SK-N-SH treated with all-trans-retinoic acid at 6 μM for 48 hours (cell line): Measurements from ENCODE around the gene ENAH.

Experiments
- ISL1 ChIP-seq: fragments of 250-450 bp; sonication (Bioruptor Pico); IDR thresholded peaks from 2 replicates; pipeline ENCODE4 v2.1.2; 2022; ENCODE audit warnings: mild to moderate bottlenecking, moderate library complexity
- SNAI2 ChIP-seq: fragments of 250-450 bp; sonication (Bioruptor Pico); IDR thresholded peaks from 2 replicates; pipeline ENCODE4 v1.5.0; 2020; ENCODE audit warnings: mild to moderate bottlenecking, moderate library complexity
- ZFP30 ChIP-seq: fragments of 450-650 bp; formaldehyde crosslinking; IDR thresholded peaks from 2 replicates; pipeline ENCODE4 v1.5.0; 2022; ENCODE audit warnings: mild to moderate bottlenecking, moderate library complexity
- ZNF8 ChIP-seq: fragments of 450-650 bp; formaldehyde crosslinking; IDR thresholded peaks from 2 replicates; pipeline ENCODE4 v1.5.0; 2020; ENCODE audit warnings: mild to moderate bottlenecking, moderate library complexity
- TF ChIP-seq, protein P1 (sequence below): fragments of 250-450 bp; sonication (Bioruptor Pico); IDR thresholded peaks from 2 replicates; pipeline ENCODE4 v1.5.1; 2020; ENCODE audit warnings: low read depth, mild to moderate bottlenecking, moderate library complexity

DNA sequence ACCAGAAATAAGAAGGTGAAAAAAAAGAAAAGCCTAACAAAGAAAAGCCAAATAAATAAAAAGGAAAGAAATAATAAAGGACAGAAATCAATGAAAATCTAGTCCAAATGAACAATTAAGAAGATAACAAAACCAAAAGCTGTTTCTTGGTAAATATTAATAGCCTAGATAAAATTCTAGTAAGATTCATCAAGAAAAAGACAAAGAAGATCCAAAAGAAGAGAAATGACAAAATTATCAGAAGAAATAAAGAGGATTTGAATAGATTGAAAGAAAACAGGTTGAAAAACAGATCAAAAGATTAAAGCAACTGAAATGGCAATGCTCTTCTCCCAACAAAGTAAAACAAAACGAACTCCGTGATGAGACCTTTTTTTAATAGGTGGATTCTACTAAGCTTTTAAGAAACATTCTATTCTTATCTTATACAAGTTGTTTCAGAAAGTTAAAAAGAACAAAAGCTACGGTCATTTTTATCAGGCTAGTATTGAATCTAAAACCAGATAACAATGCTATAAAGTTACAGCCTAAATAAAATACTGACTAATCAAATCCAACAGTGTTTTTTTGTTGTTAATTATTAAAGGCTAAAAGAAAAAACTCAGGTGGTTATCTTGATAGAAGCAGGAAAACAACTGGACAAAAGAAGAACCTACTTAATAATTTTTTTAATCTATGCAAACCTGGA lies 50.9 kb downstream of the ENAH start:
- TF ChIP-seq ZFP30 (CRISPR knock-in tag) (no peak), SNAI2 (CRISPR knock-in tag) (no peak), ISL1 (no peak), ZNF8 (CRISPR knock-in tag) (no peak)
- TF ChIP-seq, protein P1, sequence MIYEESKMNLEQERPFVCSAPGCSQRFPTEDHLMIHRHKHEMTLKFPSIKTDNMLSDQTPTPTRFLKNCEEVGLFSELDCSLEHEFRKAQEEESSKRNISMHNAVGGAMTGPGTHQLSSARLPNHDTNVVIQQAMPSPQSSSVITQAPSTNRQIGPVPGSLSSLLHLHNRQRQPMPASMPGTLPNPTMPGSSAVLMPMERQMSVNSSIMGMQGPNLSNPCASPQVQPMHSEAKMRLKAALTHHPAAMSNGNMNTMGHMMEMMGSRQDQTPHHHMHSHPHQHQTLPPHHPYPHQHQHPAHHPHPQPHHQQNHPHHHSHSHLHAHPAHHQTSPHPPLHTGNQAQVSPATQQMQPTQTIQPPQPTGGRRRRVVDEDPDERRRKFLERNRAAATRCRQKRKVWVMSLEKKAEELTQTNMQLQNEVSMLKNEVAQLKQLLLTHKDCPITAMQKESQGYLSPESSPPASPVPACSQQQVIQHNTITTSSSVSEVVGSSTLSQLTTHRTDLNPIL = no peak
